ENCODE data around the gene WBP4.

Gene WBP4

DNA sequence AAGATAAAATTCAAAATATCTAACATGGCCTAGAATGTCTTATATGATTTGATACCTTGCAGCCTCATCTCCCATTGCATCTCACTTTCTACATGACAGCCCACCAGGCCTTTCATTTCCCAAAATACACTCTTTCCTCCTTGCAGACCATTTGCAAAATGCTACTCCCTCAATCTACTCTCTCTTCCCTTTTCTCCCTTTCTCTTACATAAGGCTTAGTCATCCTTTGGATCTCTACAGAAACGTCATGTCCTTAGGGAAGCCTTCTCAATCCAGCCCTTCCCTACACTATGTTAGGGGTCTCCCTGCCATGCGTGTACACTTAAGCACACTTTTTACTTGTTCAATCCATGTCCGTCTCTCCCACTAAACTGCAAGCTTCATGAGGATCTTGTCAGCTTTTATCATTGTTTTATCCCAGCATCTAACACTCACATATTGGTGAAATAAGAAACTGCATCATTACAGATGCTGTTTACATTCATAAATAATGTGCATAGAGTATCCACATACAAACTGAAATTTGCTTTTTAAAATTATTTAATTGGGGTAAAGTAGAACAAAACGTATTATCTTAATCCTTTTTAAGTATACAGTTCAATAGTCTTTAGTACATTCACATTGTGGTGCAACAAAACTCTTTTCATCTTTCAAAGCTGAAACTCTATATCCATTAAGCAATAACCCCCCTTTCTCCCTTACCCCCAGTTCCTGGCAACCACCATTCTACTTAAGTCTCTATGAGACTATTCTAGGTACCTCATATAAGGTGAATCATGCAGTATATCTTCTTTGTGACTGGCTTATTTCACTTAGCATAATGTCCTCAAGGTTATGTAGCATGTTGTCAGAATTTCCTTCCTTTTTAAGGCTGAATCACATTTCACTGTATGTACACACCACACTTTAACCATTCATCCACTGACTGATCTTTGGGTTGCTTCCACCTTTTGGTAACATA lies 11.5 kb upstream of the WBP4 start:
- no peak for DNase-seq

DNA sequence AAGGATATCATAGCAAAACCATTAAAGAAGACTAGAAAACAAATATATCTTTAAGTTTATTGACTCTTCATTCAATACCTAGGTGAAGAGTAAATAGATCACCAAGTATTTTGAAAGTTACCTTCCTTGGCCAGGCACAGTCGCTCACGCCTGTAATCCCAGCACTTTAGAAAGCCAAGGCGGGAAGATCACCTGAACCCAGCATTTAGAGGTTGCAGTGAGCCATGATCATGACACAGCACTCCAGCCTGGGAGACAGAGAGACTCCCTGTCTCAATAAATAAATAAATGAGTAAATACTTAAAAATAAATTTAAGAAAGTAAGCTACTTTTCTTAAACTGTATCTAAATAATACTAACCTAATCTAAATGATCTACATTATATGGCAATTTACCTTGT lies 8.9 kb upstream of the WBP4 start:
- DNase-seq, result no peak

DNA sequence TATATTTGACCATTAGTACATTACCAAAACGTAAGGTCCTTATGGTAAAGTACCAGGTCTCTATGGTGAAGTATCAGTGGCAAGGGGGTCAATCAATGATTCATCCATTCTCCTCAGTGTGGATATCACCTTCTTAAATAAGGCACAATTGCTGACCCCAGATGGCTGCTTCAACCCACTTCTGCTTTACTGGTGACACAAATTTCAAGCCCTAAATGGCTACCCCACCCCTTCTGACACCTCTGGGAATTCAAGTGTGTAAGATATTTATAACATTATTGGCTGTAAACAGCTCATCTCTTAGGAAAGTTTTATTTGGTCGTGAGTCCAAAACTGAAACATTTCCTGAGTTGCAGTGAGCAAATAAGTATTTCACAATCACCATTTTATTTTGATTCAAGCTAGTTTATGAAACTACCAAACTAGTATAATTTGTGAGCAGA lies 7.9 kb upstream of the WBP4 start:
- DNase-seq, result no peak

DNA sequence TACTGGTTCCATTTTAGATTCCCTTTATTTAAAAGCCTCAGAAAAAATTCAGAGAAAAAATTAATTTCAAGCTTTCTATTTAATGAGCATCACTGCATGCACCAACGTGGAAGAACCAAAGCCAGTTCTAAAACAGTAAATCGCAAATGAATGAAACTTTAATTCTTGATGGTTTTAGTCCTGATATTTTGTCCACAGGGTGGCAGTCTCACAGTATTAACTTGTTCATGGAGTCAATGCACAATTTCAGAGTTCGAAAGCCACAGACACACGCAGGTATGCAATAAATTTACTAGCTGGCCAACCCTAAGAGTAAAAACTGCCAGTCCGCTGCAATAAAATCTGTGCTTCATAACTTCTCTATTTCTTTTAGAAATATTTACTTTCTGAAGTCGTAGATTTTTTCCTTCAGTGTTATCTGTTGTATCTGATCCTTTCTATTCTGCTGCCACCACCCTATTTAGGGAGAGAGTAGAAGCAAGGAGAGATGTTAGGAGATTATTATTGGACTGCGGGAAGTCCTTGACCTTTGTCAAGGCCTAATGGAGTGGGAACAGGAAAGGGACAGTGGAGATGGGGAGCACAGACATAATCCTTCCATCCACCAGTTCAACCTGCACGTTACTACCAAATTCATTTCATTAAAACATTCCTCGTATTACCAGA lies 7.0 kb upstream of the WBP4 start:
- peak; percentile 64 for DNase-seq

DNA sequence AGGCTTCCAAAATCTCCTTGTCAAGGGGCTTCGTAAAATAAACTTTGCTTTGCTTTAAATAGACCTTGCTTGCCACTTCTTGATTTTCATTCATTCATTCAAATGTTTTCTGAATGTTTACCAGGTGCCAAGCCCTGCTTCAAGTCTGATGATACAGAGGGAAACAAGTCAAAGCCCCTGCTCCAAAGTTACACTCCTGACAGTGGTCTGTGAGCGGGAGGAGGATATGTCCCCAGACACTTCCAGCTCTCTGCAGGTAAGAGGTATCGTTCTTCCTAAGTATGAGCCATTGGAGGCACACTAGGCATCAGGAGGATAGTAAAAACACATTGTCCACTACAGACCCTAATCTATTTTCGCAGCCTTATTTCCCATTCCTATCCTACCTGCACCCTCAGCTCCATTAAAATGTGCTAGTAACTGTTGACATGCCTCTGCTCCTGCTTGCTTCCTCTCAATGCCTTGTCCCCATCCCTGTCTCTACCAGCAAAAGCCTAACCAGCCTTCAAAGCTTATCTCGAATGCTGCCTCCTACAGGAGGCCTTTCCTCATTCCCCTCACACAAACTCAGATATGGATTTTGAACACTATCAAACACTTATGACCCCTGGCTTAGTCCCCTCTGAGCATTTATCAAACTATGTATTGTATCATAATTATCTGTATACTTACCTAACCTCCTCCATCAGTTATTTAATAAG lies 6.2 kb upstream of the WBP4 start:
- no peak for DNase-seq

DNA sequence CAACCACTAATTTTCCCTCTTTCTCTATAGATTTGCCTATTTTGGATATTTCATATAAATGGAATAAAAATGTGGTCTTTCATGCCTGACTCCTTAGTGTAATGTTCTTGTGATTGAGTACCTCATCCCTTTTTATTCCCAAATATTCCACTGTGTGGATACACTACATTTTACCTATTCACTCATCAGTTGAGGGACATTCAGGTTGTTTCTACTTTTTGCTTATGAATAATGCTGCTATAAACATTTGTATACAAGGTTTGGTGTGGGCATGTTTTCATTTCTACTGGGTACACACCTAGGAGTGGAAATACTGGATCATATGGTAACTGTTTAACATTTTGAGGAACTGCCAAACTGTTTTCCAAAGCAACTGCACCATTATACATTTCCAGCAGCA lies 5.1 kb upstream of the WBP4 start:
- DNase-seq, result no peak

DNA sequence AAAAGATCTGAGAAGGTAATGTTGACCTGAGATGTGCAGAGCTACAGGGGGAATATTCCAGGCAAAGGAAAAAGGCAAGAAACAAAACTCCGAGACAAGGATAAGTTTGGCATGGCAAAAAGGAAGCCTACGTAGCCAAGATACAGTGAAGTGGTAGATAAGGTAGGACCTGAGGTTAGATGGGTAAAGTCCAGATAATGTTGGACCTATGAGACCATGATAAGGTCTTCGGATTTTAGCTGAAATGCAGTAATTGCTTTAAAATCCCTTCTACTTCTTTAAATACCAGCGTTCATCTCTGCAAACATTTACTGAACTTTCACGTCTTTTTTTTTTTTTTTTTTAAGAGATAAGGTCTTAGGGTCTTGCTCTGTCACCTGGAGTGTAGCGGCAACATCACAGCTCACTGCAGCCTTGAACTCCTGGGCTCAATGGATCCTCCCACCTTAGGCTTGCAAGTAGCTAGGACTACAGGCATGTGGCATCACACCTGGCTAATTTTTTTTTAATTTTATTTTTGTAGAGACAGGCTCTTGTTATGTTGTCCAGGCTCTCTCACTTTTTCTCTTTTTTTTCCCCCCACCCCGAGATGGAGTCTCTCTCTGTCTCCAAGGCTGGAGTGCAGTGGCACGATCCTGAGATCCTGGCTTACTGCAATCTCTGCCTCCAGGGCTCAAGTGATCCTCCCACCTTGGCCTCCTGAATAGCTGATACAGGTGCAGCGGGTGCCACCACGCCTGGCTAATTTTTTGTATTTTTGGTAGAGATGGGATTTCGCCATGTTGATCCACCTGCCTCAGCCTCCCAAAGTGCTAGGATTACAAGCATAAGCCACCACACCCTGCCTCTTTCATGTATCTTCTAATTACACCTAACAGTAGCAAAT lies 4.2 kb upstream of the WBP4 start:
- DNase-seq, result no peak

DNA sequence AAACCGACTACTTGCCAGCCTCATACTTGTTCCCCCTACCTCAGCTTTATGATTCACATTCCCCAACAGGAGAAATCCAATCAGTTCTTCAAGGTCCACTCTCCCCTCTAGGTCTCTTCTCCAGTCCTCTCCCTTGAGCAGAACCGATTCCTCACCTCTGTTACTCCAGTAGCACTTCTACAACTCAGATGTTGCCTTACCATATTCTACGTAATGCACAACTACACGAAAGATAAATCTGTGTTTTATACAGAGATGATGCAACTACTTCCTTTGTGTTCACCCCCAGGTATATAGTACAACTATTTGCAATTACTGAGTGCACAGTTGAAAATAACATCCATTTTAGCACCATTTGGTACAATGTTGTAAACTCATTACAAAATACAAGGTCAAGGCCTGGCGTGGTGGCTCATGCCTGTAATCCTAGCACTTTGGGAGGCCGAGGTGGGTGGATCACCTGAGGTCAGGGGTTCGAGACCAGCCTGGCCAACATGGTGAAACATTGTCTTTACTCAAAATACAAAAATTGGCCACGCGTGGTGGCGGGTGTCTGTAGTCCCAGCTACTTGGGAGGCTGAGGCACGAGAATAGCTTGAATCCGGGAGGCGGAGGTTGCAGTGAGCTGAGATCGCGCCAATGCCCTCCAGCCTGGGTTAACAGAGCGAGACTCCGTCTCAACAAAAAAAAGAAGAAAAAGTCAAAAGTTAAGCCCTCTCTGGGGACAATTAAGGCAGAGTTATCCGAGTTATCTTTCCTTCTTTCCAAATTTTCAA lies 2.8 kb upstream of the WBP4 start:
- no peak for DNase-seq

DNA sequence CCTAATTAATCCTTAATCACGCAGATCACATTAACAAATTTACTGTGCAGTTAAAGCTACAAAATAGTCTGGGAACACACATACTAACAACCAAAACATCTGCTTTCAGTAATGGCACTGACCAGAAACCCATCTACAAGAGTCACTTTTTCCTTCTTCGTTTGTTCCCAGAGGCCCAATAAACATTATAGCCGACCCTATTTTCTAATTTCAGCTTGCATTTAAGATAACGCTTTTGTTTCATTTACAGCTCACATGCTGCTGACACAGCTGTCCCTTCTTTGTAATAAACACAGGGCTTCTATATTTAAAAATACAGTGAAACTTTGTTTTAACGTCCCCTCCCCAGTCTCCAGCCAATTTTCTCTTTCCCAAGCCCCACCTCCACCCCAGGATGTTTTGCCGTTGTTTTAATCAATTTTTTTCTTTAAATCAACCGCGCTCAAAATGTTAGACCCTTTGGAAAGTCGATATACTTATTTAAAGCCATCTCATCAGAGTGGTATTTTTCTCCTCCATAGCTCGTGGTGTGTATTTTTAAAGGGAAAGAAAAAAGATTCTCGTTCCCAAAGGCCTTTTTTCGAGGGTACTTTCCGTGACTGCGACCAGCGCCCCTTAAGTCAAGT lies 1.7 kb upstream of the WBP4 start:
- DNase-seq, result no peak

DNA sequence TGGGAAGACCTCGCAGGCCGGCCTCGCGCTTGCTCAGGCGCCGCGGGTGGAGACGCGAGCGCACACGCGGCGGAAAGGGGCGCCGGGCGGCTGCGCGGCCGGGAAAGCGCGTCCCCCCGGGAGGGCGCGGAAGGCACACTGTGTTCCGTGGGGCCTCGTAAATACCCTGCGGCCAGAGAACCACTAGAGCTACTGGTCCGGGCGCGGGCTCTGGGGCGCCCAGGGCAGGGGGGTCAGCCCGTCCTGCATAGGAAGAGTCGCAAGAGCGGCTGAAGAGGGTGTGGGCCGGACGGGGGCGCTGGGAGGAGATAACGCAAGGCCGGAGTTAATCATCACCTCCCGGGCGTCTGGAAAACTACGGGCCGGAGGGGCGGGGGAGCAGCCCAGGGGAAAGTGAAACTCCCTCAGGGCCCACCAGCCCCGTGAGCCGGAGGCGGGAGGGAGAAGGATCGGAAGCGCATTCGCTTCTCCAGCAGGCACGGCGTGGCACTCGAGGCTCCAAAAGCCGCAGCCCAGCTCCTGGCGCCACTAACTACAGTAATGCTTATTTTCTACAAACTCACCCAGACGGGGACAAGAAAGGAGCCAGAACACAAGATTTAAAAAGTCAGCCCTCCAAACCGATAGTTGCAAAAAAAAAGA lies 1.1 kb upstream of the WBP4 start:
- peak; percentile 96 for DNase-seq

DNA sequence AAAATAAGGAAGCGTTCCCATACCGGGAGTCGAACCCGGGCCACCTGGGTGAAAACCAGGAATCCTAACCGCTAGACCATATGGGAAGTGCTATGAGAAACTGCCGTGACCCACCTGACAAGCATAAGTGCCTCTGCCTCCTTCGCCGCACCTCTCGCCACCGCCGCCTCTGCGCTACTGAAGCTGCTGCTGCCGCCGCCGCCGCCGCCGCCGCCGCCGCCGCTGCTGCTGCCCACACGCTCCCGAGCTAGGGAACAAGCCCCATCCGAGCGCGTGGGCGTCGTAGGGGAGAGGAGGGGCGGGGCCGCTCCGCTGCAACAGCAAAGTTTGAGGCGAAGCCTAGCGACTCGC lies 610 bp upstream of the WBP4 start:
- peak; percentile 98 for DNase-seq

DNA sequence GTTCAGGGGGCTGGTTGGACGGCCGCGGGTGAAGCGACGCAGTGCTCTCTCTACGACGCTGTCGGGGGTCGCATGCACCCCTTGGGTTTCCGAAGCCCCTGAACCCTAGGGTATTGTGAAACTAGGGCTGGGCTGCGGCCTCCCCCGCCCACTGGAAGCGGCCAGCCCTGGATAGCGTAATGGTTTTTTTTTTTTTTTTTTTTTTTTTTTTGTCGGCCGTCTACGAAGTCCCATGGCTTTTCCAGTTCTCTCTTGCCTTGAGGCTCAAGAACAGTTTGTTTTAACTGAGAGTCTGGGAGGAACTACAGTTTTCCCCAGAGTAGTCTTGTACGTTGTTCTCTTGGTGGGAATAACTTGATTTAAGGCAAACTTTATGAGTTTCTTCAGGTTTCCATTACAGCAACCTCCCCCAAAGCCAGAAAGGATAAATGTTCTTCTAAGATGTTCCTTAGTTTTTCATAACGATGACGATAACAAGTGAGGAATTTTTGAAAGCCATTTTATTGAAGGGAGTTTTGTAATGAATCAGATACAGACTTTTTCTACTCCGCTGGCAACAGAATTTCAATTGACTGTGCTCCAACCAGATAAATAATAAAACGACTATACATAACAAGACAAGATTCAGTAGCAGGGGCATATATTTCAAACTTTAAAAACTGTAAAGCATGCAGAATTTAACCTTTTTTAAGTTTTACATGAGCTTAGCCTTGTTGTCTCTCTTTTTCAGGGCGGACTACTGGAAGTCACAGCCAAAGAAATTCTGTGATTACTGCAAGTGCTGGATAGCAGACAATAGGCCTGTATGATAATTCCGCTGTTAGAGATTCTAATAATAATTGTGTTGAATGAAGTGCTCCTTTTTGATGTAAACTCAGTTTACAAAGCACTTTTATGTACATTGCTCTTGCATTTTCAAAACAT lies 867 bp downstream of the WBP4 start:
- no peak for DNase-seq

DNA sequence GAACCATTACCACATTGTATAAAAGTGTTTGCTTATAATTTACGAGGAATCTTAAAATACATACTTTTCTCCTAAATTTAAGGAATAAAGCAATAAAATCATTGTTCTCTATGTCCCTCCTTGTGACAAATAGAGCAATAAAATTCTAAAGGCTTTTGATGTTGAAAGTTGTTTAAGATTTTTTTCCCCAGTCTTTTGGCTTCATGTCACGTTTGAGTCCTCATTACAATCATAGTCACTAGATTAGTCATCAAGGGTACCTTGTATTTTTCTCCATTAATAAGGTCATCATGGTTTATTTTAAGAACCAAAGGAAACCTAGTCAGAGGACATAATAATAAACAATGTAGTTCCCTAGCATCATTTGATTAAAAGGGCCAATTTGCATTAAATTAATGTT lies 3.2 kb downstream of the WBP4 start:
- no peak for DNase-seq

DNA sequence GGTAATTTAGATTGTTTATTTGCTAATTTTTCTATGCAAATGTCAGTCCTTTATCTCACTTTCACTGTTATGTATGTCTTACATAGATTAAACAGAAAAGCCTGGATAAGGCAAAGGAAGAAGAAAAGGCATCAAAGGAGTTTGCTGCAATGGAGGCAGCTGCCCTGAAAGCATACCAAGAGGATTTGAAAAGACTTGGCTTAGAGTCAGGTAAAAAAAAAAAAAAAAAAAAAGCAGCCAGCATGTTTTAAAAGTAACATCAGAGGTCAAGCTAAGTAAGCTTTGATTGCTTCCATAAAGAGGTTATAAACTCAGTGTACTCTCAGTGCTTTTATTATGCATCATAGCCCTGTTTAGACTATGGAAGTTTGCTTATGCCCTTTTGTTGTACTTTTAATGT lies 3.8 kb downstream of the WBP4 start:
- DNase-seq, result no peak

DNA sequence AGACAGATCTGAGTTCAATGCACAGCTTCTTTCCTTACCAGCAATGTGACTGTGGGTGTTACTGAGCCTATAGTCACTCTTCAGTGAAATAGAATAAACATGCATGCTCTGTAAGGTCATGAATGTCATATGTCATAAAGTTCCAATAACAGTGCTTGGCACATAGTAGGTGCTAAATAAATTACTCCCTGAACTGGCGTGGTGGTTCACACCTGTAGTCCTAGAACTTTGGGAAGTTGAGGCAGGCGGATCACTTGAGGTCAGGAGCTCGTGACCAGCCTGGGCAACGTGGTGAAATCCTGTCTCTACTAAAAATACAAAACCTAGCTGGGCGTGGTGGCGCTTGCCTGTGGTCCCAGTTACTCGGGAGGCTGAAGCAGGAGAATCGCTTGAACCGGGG lies 13.2 kb downstream of the WBP4 start:
- no peak for DNase-seq

DNA sequence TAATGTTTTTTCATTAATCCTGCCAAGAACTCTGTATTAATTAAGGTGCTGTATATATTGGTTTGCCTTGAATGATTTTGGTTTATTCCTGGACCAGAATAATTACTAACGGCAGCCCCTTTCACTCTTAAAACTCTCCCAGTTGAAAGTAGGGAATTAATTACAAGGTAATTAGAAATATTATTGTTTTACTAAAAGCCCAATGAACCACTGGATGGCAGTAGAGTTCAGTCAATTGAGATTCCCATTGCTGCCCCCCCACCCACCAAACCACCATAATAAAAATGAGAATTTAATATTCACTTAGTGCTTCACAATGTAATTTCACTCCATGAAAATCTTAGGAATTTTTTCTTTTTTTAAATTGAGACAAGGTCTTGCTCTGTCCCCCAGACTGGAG lies 13.7 kb downstream of the WBP4 start:
- DNase-seq, result peak; percentile 73

DNA sequence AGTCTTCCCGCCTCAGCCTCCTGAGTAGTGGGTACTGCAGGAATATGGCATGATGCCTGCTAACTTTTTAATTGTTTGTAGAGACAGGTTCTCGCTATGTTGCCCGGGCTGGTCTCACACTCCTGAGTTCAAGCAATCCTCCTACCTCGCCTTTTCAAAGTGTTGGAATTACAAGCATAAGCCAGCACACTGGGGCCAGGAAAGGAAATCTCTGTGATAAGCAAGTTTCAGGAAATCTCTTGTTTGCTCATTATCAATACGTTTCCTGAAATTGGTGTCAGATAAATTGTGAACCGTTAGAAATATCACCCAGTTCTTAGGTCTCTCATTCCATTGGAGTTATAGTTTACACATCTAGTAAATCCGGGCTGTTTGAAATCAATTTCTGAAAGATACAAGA lies 14.2 kb downstream of the WBP4 start:
- no peak for DNase-seq

DNA sequence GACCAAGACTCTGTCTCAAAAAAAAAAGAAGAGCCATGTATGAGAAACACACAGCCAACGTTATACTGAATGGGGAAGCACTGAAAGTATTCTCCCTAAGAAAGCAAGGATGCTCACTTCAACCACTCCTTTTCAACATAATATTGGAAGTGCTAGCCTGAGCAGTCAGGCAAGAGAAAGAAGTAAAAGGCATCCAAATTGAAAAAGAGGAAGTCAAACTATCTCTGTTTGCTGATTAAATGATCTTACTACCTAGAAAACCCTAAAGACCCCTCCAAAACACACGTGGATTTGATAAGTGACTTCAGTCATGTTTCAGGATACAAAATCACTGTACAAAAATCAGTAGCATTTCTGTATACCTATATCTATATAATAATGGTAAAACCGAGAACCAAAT lies 16.2 kb downstream of the WBP4 start:
- DNase-seq, result no peak

DNA sequence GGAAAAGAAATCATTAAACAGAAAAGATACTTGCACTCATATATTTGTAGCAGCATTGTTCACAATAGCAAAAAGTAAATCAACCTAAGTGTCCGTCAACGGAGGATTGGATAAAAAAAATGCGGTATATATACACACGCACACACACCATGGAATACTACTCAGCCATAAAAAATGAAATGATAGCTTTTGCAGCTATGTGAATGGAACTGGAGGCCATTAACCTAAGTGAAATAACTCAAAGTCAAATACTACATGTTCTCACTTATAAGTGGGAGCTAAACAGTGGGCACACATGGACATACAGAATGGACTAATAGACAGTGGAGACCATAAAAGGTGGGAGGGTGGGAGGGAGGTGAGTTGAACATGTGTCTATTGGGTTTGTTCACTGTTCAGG lies 18.4 kb downstream of the WBP4 start:
- no peak for DNase-seq
